NCI-H146 treated with DMSO at 0.1 percent for 48 hours (cell line): ENCODE results near the gene MCM3.

Experiments used
- DNase-seq: peaks from one replicate; lab custom pipeline; 2025; ENCODE audit not compliant: unreplicated experiment; lab: John Stamatoyannopoulos, UW

MCM3 gene

GRCh38 chr6:52304983-52305390, 20.4 kb upstream of the MCM3 start:
- DNase-seq: no peak

- DNase-seq: peak; percentile 10
Observed at GRCh38 chr6:52303178-52303577, 18.6 kb upstream of the MCM3 start.

- DNase-seq: no peak
Observed at GRCh38 chr6:52301326-52301725, 16.8 kb upstream of the MCM3 start.

- DNase-seq: no peak
Observed at GRCh38 chr6:52300489-52300931, 16.0 kb upstream of the MCM3 start.

- no peak for DNase-seq
Observed at GRCh38 chr6:52299653-52300052, 15.1 kb upstream of the MCM3 start.

GRCh38 chr6:52297433-52297832, 12.9 kb upstream of the MCM3 start:
- no peak for DNase-seq

- DNase-seq: no peak
Observed at GRCh38 chr6:52293067-52293466, 8.5 kb upstream of the MCM3 start.

- DNase-seq: no peak
Observed at GRCh38 chr6:52288841-52289240, 4.3 kb upstream of the MCM3 start.

- no peak for DNase-seq
Observed at GRCh38 chr6:52288216-52288615, 3.7 kb upstream of the MCM3 start.

GRCh38 chr6:52286798-52287432, 2.4 kb upstream of the MCM3 start:
- DNase-seq: peak; percentile 59

- peak; percentile 76 for DNase-seq
Observed at GRCh38 chr6:52285177-52286068, 881 bp upstream of the MCM3 start.

GRCh38 chr6:52284131-52284459, 447 bp downstream of the MCM3 start:
- peak; percentile 63 for DNase-seq

GRCh38 chr6:52283111-52283510, 1.4 kb downstream of the MCM3 start:
- no peak for DNase-seq

GRCh38 chr6:52276130-52276529, 8.4 kb downstream of the MCM3 start:
- DNase-seq: no peak

GRCh38 chr6:52271852-52272460, 12.6 kb downstream of the MCM3 start:
- no peak for DNase-seq

- no peak for DNase-seq
Observed at GRCh38 chr6:52263709-52264540, 20.6 kb downstream of the MCM3 start.

GRCh38 chr6:52262620-52263344, 21.8 kb downstream of the MCM3 start:
- DNase-seq: no peak

- no peak for DNase-seq
Observed at GRCh38 chr6:52261229-52261628, 23.3 kb downstream of the MCM3 start.

GRCh38 chr6:52260634-52261033, 23.9 kb downstream of the MCM3 start:
- no peak for DNase-seq

GRCh38 chr6:52255434-52255833, 29.1 kb downstream of the MCM3 start:
- no peak for DNase-seq
